TTC549 (cell line): Measurements from ENCODE around the gene RCSD1.
"Not testable (repeated sequence)": the region's sequence is repeated elsewhere in the genome, so short reads cannot be mapped to it uniquely, and the experiment has no call there.

Source experiments
- FAIRE-seq: peaks from 2 replicates; lab custom pipeline; 2012; peaks lifted over from hg19 to GRCh38; lab: Jason Lieb, UNC

Gene RCSD1

GRCh38 chr1:167717351-167717750 lies 87.3 kb downstream of the RCSD1 start:
- no peak for FAIRE-seq

GRCh38 chr1:167718914-167719691 lies 89.1 kb downstream of the RCSD1 start:
- no peak for FAIRE-seq

GRCh38 chr1:167719715-167720421 lies 89.8 kb downstream of the RCSD1 start:
- not testable (repeated sequence) for FAIRE-seq

- FAIRE-seq, result peak; percentile 25
These were observed 91.1 kb downstream of the RCSD1 start for GRCh38 chr1:167720965-167721616.

GRCh38 chr1:167721617-167722151 lies 91.7 kb downstream of the RCSD1 start, which contains the start of gene MPZL1:
Gene MPZL1 (plus strand): TSS chr1:167721982. CDS start chr1:167722152, 170 bp downstream.
- FAIRE-seq, result no peak

GRCh38 chr1:167722152-167722869 lies 92.3 kb downstream of the RCSD1 start:
- no peak for FAIRE-seq

- FAIRE-seq, result no peak
These were observed 92.8 kb downstream of the RCSD1 start for GRCh38 chr1:167722870-167723251.

GRCh38 chr1:167723707-167724323 lies 93.8 kb downstream of the RCSD1 start:
- FAIRE-seq, result no peak

- no peak for FAIRE-seq
These were observed 96.0 kb downstream of the RCSD1 start for GRCh38 chr1:167726008-167726407.

- FAIRE-seq, result no peak
These were observed 98.9 kb downstream of the RCSD1 start for GRCh38 chr1:167728818-167729410.

- FAIRE-seq, result no peak
These were observed 104.2 kb downstream of the RCSD1 start for GRCh38 chr1:167734227-167734626.

GRCh38 chr1:167734841-167735240 lies 104.8 kb downstream of the RCSD1 start:
- FAIRE-seq, result no peak

- FAIRE-seq, result no peak
These were observed 107.1 kb downstream of the RCSD1 start for GRCh38 chr1:167737169-167737568.

- FAIRE-seq, result no peak
These were observed 108.1 kb downstream of the RCSD1 start for GRCh38 chr1:167738158-167738557.

- FAIRE-seq, result no peak
These were observed 109.7 kb downstream of the RCSD1 start for GRCh38 chr1:167739752-167740151.

GRCh38 chr1:167741103-167741502 lies 111.1 kb downstream of the RCSD1 start:
- not testable (repeated sequence) for FAIRE-seq

GRCh38 chr1:167742392-167743057 lies 112.5 kb downstream of the RCSD1 start:
- not testable (repeated sequence) for FAIRE-seq

- no peak for FAIRE-seq
These were observed 114.9 kb downstream of the RCSD1 start for GRCh38 chr1:167744901-167745300.

GRCh38 chr1:167746013-167746672 lies 116.1 kb downstream of the RCSD1 start:
- no peak for FAIRE-seq
